ENCODE measurements around the gene ZNF672.
A peak's percentile ranks its signal among the peaks of the same experiment; 100 is the strongest.

ZNF672 gene

GRCh38 chr1:248862695-248862997 lies 24.6 kb downstream of the ZNF672 start:
- peak overlapping the region; percentile 76 for H3K4me3 ChIP-seq (ENCODE audit: low read depth, low read length)
- TF ChIP-seq, protein P1, sequence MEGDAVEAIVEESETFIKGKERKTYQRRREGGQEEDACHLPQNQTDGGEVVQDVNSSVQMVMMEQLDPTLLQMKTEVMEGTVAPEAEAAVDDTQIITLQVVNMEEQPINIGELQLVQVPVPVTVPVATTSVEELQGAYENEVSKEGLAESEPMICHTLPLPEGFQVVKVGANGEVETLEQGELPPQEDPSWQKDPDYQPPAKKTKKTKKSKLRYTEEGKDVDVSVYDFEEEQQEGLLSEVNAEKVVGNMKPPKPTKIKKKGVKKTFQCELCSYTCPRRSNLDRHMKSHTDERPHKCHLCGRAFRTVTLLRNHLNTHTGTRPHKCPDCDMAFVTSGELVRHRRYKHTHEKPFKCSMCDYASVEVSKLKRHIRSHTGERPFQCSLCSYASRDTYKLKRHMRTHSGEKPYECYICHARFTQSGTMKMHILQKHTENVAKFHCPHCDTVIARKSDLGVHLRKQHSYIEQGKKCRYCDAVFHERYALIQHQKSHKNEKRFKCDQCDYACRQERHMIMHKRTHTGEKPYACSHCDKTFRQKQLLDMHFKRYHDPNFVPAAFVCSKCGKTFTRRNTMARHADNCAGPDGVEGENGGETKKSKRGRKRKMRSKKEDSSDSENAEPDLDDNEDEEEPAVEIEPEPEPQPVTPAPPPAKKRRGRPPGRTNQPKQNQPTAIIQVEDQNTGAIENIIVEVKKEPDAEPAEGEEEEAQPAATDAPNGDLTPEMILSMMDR (IDR thresholded peaks at IDR 0.05; ENCODE audit: borderline replicate concordance, insufficient read depth, low read depth, low read length): no peak

- TF ChIP-seq, protein P1 (IDR thresholded peaks at IDR 0.05; ENCODE audit: borderline replicate concordance, insufficient read depth, low read depth, low read length): no peak
Observed at GRCh38 chr1:248862998-248863881, 25.2 kb downstream of the ZNF672 start.

DNA sequence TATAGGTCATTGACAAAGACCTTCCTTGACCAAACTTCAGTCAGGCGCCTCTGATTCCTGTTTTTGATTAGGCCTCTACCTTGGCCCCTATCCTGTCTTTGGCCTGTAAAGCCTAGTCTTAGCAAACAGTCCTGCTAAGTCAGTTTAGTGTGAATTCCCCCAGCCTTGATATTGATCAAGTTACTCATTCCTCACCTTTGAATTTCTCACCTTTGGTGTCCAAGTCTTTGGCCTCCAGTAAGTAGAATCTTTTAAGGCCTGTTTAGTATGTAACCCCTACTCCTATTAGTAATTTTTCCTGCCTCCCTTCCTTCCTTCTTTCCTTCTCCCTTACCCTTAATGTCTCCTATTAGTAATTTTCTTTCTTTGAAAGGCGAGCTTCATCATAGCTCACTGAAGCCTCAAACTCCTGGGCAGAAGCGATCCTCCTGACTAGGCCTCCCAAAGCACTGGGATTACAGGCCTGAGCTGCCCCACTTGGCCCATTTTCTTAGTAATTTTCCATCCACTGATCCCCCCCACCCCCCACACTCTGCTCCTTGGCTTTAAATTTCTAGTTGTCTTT lies 33.9 kb downstream of the ZNF672 start:
- TF ChIP-seq, protein P1 (IDR thresholded peaks at IDR 0.05; ENCODE audit: borderline replicate concordance, insufficient read depth, low read depth, low read length): no peak
- H3K4me3 ChIP-seq (ENCODE audit: low read depth, low read length): no peak overlapping the region

More at GRCh38 chr1:248862998-248863881, 25.2 kb downstream of the ZNF672 start:
- peak overlapping the region; percentile 76 for H3K4me3 ChIP-seq (ENCODE audit: low read depth, low read length)

DNA sequence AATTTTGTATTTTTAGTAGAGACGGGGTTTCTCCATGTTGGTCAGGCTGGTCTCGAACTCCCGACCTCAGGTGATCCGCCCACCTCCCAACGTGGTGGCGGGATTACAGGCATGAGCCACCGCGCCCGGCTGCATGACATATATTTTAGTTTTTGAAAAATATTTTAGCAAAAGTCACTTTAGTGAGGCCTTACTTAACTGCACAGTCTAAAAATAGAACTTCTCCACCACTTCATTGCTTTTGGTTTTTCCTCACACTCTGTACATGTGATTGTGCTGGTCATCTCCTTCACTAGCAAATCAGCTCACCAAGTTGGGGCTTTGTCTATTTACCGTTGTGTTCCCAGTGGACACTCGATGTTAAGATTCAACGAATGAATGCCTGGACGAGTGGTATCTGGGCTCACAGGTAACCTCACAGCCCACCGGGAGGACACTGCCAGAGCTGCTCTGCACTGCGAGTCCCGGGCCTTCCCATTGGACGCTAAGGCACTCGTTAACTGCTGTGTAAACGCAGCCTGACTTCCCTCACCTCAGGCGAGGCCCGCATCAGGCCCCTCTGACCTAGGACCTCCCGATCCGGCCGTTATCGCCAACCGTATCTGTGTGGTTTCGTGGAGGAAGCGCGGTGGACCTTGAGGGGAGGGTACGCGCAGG lies 34.9 kb downstream of the ZNF672 start:
- TF ChIP-seq, protein P1 (IDR thresholded peaks at IDR 0.05; ENCODE audit: borderline replicate concordance, insufficient read depth, low read depth, low read length): no peak
- peak overlapping the region; percentile 60 for H3K4me3 ChIP-seq (ENCODE audit: low read depth, low read length)

- TF ChIP-seq, protein P1 (IDR thresholded peaks at IDR 0.05; ENCODE audit: borderline replicate concordance, insufficient read depth, low read depth, low read length): no peak
- peak overlapping the region; percentile 60 for H3K4me3 ChIP-seq (ENCODE audit: low read depth, low read length)
Observed at GRCh38 chr1:248873409-248873992, 35.5 kb downstream of the ZNF672 start.

DNA sequence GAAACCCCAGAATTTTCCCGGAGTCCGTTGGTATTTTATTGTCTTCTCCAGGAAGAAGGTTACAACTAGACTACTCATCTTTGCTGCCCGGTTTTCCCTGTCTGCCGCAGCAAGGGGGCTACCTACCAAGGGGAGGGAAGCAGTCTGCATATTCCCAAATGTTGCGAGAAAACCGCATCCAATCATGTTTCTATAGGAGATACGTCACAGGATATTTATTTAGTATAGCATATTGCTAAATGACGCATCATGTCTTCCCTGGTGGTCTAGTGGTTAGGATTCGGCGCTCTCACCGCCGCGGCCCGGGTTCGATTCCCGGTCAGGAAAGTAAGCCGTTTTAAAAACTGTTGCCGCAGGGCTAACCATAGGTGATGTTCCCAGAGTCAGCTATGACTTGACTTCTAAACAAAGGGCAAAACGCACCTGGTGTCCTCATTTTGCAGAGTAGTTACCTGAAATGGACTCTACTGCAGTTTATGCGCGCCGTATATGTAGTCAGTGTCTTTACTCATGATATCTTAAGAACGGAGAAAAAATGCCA lies 36.0 kb downstream of the ZNF672 start:
- TF ChIP-seq, protein P1 (IDR thresholded peaks at IDR 0.05; ENCODE audit: borderline replicate concordance, insufficient read depth, low read depth, low read length): no peak
- peak overlapping the region; percentile 60 for H3K4me3 ChIP-seq (ENCODE audit: low read depth, low read length)

All from GM12875 (cell line).